Sigmoid colon (tissue), 7 donors: Measurements from ENCODE around the gene NECTIN2. TPM values are rescaled to one million over a fixed set of nuclear protein-coding genes. Genes with fewer than 3 reads are reported as not detected.

Experiments used
- DNase-seq: peaks from one replicate; pipeline ENCODE4 v3.0.0-alpha.2; 2019
- H3K27ac ChIP-seq, 4 donors: fragments of 200-600 bp; sonication (generic); one replicate each; pipeline ENCODE4 v1.5.1; 2016 to 2019; ENCODE audit warnings: mild to moderate bottlenecking in 1 of 4
- H3K27me3 ChIP-seq, 3 donors: fragments of 200-600 bp; sonication (generic); one replicate each; pipeline ENCODE4 v1.5.1; 2019; ENCODE audit warnings: mild to moderate bottlenecking in 1 of 3
- H3K36me3 ChIP-seq, 4 donors: fragments of 200-600 bp; sonication (generic); one replicate each; pipeline ENCODE4 v1.5.1; 2016 to 2019
- H3K4me1 ChIP-seq, 4 donors: fragments of 200-600 bp; sonication (generic); one replicate each; pipeline ENCODE4 v1.5.1; 2017 to 2019
- H3K4me3 ChIP-seq, 4 donors: fragments of 200-600 bp; sonication (generic); one replicate each; pipeline ENCODE4 v1.5.1; 2017 to 2019; ENCODE audit warnings: mild to moderate bottlenecking in 2 of 4, moderate library complexity in 1 of 4
- H3K9me3 ChIP-seq, 4 donors: fragments of 200-600 bp in 3 of 4; sonication (generic) in 3 of 4; one replicate each; pipeline versions ENCODE4 v1.5.1 to v1.6.1; 2013 to 2019
- EP300 ChIP-seq, 4 donors: sonication (generic); formaldehyde crosslinking; IDR thresholded peaks; one replicate each; pipeline ENCODE4 v1.6.1; 2017; ENCODE audit warnings: antibody characterized with exemption in 4 of 4
- POLR2A ChIP-seq, 2 donors: fragments of 450-650 bp; IDR thresholded peaks; one replicate each; pipeline ENCODE4 v1.6.1; 2016; ENCODE audit warnings: antibody characterized with exemption in 2 of 2, mild to moderate bottlenecking in 2 of 2, moderate library complexity in 2 of 2
- POLR2AphosphoS5 ChIP-seq, 4 donors: sonication (generic); formaldehyde crosslinking; IDR thresholded peaks; one replicate each; pipeline ENCODE4 v1.6.1; 2017; ENCODE audit warnings: antibody characterized with exemption in 4 of 4
- WGBS, 2 donors: extraction: QIAGEN DNeasy Blood & Tissue Kit; methylation state at CpG; one replicate each; pipeline ENCODE4 v1.1.7; 2013; 5-methylcytosine and 5-hydroxymethylcytosine counted together
- intact Hi-C: fragments of 100-400 bp; cut with DNase I; formaldehyde crosslinking; loops from one replicate; pipeline ENCODE4 v1.15.1; 2023
- polyA plus RNA-seq, 3 donors: library from polyadenylated mRNA; stranded (reverse); fragments of 200-250 nt; gene quantifications; one replicate each; pipeline ENCODE4 v1.2.3, GENCODE V29; 2013
- total RNA-seq, 4 donors: library from RNA; depleted of rRNA; stranded (reverse); fragments of >200 nt; gene quantifications; one replicate each; pipeline ENCODE4 v1.1.0, GENCODE V29; 2016
- TF ChIP-seq, protein P1 (sequence below), 4 experiments: fragments of 450-650 bp in 3 of 4; fragments of 200-600 bp in 1 of 4; IDR thresholded peaks; one replicate each; pipeline ENCODE4 v1.5.1; 2016 to 2019; ENCODE audit warnings: antibody characterized with exemption in 4 of 4, mild to moderate bottlenecking in 3 of 4, moderate library complexity in 2 of 4
- donor health status: healthy with polysubstance abuse.
- donor health status: Bipolar disorder and iron deficiency.
- donor health status: healthy.

NECTIN2 gene
- total and polyA plus RNA-seq, 7 donors = 15.6 to 68.6 (median 27.3) TPM

DNA sequence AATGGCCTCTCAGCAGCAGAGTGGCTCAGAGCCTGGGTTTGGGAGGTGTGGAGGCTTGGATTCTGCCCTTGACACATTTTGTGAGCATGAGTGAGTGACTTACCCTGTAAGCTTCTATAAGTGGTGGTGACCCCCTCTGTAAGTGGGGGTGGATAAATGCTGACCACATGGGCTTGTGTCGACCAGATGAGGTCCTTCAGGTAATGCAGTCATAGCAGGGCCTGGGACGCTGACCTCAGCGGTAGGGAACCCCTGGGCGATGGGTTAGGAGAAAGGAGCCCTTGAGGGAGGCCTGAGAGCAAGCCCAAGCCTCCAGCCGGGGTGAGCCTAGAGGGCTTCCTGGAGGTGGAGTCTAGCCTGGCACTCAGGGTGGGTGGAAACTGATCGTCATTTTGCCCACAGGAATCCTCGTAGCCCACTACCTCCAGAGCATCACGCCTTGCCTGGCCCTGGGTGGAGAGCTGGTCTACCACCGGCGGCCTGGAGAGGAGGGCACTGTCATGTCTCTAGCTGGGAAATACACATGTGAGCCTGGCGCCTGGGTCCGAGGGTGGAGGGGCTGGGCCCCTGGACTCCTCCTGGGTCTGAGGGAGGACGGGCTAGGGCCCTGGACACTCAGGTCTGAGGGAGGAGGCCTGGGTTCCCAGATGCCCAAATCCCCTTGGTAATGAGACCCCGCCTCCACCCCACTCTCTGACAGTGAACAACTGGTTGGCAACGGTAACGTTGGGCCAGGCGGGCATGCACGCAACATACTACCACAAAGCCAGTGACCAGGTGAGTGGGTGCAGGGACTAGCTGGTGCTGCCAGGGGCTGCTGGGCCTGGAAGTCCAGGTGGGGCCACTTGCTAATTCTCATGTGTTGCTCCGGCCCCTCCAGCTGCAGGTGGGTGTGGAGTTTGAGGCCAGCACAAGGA, 54.5 kb downstream of the NECTIN2 start:
- peaks cover 0 to 5% (median 3%) of the 10 kb centered on the region in 4 donors for H3K4me1 ChIP-seq
- H3K4me3 ChIP-seq = no peak overlapping the region
- peaks cover 5 to 12% (median 11%) of the 10 kb centered on the region in 3 donors for H3K27me3 ChIP-seq
- no peaks in the 10 kb centered on the region for H3K9me3 ChIP-seq
- peaks cover 12 to 66% (median 34%) of the 10 kb centered on the region in 4 donors for H3K36me3 ChIP-seq
- TF ChIP-seq POLR2A (IDR thresholded peaks at IDR 0.05) (no peak), EP300 (IDR thresholded peaks at IDR 0.05) (no peak), POLR2AphosphoS5 (IDR thresholded peaks at IDR 0.05) (no peak)
- TF ChIP-seq, protein P1, sequence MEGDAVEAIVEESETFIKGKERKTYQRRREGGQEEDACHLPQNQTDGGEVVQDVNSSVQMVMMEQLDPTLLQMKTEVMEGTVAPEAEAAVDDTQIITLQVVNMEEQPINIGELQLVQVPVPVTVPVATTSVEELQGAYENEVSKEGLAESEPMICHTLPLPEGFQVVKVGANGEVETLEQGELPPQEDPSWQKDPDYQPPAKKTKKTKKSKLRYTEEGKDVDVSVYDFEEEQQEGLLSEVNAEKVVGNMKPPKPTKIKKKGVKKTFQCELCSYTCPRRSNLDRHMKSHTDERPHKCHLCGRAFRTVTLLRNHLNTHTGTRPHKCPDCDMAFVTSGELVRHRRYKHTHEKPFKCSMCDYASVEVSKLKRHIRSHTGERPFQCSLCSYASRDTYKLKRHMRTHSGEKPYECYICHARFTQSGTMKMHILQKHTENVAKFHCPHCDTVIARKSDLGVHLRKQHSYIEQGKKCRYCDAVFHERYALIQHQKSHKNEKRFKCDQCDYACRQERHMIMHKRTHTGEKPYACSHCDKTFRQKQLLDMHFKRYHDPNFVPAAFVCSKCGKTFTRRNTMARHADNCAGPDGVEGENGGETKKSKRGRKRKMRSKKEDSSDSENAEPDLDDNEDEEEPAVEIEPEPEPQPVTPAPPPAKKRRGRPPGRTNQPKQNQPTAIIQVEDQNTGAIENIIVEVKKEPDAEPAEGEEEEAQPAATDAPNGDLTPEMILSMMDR (IDR thresholded peaks at IDR 0.05) = no peak
- DNase-seq = no peak
- H3K27ac ChIP-seq = no peak overlapping the region
- 94 to 95% methylated on average over 19 of the region's 19 CpGs for WGBS, 2 donors
- intact Hi-C loops = no loop called here

DNA sequence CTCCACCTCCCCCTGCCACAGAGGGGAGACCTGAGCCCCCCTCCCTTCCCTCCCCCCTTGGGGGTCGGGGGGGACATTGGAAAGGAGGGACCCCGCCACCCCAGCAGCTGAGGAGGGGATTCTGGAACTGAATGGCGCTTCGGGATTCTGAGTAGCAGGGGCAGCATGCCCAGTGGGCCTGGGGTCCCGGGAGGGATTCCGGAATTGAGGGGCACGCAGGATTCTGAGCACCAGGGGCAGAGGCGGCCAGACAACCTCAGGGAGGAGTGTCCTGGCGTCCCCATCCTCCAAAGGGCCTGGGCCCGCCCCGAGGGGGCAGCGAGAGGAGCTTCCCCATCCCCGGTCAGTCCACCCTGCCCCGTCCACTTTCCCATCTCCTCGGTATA, 57.1 kb downstream of the NECTIN2 start:
- intact Hi-C loops = loop anchor here (1.0 kb wide), 1 partner anchor 48 kb away; no protein-coding TSS in a partner anchor
- H3K27me3 ChIP-seq = peaks cover 9 to 34% (median 24%) of the 10 kb centered on the region in 3 donors
- H3K27ac ChIP-seq = no peak overlapping the region
- no peak overlapping the region for H3K4me3 ChIP-seq
- no peaks in the 10 kb centered on the region for H3K9me3 ChIP-seq
- peaks cover 0 to 40% (median 16%) of the 10 kb centered on the region in 4 donors for H3K36me3 ChIP-seq
- WGBS, 2 donors = 73 to 82% methylated on average over 15 of the region's 15 CpGs
- peaks cover 0 to 6% (median 5%) of the 10 kb centered on the region in 4 donors for H3K4me1 ChIP-seq
- DNase-seq = no peak
- no peak for TF ChIP-seq EP300 (IDR thresholded peaks at IDR 0.05)
- no peak for TF ChIP-seq POLR2AphosphoS5 (IDR thresholded peaks at IDR 0.05)
- no peak for TF ChIP-seq POLR2A (IDR thresholded peaks at IDR 0.05)
- TF ChIP-seq, protein P1 (IDR thresholded peaks at IDR 0.05) = no peak

DNA sequence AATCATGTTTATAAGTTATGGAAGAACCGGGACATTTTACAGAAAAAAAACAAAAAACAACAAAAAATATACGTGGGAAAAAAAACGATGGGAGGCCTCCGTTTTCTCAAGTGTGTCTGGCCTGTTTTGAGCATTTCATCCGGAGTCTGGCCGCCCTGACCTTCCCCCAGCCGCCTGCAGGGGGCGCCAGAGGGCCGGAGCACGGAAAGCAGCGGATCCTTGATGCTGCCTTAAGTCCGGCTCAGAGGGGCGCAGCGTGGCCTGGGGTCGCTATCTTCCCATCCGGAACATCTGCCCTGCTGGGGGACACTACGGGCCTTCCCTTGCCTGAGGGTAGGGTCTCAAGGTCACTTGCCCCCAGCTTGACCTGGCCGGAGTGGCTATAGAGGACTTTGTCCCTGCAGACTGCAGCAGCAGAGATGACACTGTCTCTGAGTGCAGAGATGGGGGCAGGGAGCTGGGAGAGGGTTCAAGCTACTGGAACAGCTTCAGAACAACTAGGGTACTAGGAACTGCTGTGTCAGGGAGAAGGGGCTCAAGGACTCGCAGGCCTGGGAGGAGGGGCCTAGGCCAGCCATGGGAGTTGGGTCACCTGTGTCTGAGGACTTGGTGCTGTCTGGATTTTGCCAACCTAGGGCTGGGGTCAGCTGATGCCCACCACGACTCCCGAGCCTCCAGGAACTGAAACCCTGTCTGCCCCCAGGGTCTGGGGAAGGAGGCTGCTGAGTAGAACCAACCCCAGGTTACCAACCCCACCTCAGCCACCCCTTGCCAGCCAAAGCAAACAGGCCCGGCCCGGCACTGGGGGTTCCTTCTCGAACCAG, 57.7 kb downstream of the NECTIN2 start:
- H3K27me3 ChIP-seq = peaks cover 9 to 34% (median 24%) of the 10 kb centered on the region in 3 donors
- peaks cover 0 to 35% (median 15%) of the 10 kb centered on the region in 4 donors for H3K36me3 ChIP-seq
- intact Hi-C loops = loop anchor here (1.0 kb wide), 1 partner anchor 47 kb away; no protein-coding TSS in a partner anchor
- no peak overlapping the region for H3K27ac ChIP-seq
- H3K9me3 ChIP-seq = no peaks in the 10 kb centered on the region
- peak; percentile 82 for DNase-seq
- H3K4me1 ChIP-seq = peaks cover 0 to 6% (median 5%) of the 10 kb centered on the region in 4 donors
- no peak overlapping the region for H3K4me3 ChIP-seq
- 10 to 24% methylated on average over 24 of the region's 24 CpGs for WGBS, 2 donors
- TF ChIP-seq, protein P1 (IDR thresholded peaks at IDR 0.05) = peak; percentile 82 to 100 (median 96)
- TF ChIP-seq POLR2A (IDR thresholded peaks at IDR 0.05) = no peak

DNA sequence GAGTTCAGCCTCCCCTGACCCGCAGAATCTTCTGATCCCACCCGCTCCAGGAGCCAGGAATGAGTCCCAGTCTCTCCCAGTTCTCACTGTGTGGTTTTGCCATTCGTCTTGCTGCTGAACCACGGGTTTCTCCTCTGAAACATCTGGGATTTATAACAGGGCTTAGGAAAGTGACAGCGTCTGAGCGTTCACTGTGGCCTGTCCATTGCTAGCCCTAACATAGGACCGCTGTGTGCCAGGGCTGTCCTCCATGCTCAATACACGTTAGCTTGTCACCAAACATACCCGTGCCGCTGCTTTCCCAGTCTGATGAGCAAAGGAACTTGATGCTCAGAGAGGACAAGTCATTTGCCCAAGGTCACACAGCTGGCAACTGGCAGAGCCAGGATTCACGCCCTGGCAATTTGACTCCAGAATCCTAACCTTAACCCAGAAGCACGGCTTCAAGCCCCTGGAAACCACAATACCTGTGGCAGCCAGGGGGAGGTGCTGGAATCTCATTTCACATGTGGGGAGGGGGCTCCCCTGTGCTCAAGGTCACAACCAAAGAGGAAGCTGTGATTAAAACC, 58.4 kb downstream of the NECTIN2 start:
- no peak for DNase-seq
- WGBS, 2 donors = 40 to 71% methylated on average over 12 of the region's 12 CpGs
- H3K27me3 ChIP-seq = peaks cover 9 to 34% (median 24%) of the 10 kb centered on the region in 3 donors
- peaks cover 0 to 6% (median 5%) of the 10 kb centered on the region in 4 donors for H3K4me1 ChIP-seq
- no peak overlapping the region for H3K27ac ChIP-seq
- H3K4me3 ChIP-seq = no peak overlapping the region
- peaks cover 0 to 35% (median 15%) of the 10 kb centered on the region in 4 donors for H3K36me3 ChIP-seq
- H3K9me3 ChIP-seq = no peaks in the 10 kb centered on the region
- intact Hi-C loops = no loop called here
- TF ChIP-seq POLR2AphosphoS5 (IDR thresholded peaks at IDR 0.05) (peak in 1 of 4 donors; percentile 8), EP300 (IDR thresholded peaks at IDR 0.05) (no peak)
